A673 (cell line): Measurements from ENCODE around the gene CCDC12.

Experiments
- EZH2 ChIP-seq: fragments of 200-600 bp; sonication (generic); IDR thresholded peaks from 2 replicates; pipeline ENCODE4 v1.6.1; 2017; ENCODE audit warnings: borderline replicate concordance, low read depth, mild to moderate bottlenecking, mixed read lengths, antibody characterized with exemption, low read length; ENCODE audit not compliant: poor library complexity, severe bottlenecking
- TF ChIP-seq, protein P1 (sequence below): fragments of 300-800, 200-600 bp; sonication (generic); conservative IDR thresholded peaks from 2 replicates; pipeline ENCODE4 v1.5.1; 2017; ENCODE audit warnings: low read depth, mild to moderate bottlenecking, antibody characterized with exemption, low read length, moderate library complexity, mixed read lengths

DNA sequence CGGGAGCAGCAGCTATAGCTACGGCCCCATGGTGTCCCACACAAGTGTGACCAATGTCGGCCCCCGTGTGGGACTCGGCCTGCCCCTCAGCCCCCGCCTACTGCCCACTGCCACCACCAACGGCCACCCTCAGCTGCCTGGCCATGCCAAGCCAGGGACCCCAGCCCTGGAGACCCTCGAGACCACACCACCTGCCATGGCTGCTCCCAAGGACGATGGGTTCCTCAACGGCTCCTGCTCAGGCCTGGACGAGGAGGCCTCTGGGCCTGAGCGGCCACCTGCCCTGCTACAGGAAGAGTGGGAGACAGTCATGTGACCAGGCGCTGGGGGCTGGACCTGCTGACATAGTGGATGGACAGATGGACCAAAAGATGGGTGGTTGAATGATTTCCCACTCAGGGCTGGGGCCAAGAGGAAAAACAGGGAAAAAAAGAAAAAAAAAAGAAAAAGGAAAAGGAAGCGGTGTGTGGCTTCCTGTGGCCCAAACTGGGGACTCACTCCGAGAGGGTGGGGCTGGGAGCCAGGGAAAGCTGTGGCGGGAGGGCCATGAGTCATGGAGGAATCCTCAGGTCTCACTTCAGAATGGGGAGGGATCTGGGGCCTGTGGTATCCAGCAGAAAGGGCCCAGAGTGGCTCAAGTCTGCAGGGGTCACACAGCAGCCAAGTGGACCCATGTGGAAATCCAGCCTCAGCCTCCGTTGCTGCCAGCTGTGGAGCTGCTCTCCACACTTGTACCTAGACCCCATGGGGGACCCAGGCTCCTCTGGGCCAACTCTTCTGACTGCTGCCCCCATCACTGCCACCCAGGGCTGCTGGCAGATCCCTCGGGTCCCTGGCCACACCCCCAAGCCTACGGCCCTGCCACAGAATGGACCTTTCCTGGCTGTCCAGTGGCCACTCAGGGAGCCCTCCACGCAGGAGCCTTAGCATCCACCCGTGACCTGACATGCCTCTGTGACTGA is 72.9 kb downstream of the CCDC12 start:
- TF ChIP-seq, protein P1, sequence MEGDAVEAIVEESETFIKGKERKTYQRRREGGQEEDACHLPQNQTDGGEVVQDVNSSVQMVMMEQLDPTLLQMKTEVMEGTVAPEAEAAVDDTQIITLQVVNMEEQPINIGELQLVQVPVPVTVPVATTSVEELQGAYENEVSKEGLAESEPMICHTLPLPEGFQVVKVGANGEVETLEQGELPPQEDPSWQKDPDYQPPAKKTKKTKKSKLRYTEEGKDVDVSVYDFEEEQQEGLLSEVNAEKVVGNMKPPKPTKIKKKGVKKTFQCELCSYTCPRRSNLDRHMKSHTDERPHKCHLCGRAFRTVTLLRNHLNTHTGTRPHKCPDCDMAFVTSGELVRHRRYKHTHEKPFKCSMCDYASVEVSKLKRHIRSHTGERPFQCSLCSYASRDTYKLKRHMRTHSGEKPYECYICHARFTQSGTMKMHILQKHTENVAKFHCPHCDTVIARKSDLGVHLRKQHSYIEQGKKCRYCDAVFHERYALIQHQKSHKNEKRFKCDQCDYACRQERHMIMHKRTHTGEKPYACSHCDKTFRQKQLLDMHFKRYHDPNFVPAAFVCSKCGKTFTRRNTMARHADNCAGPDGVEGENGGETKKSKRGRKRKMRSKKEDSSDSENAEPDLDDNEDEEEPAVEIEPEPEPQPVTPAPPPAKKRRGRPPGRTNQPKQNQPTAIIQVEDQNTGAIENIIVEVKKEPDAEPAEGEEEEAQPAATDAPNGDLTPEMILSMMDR = no peak
- TF ChIP-seq EZH2 = no peak
